Hematopoietic multipotent progenitor cell treated with erythropoietin and hydrocortisone succinate and interleukin-3 and kit ligand, for 15 days (in vitro differentiated cells): ENCODE measurements around the gene ZNF518A.
"Not testable (repeated sequence)": the region's sequence is repeated elsewhere in the genome, so short reads cannot be mapped to it uniquely, and the experiment has no call there.

ENCODE experiments used
- DNase-seq: peaks from one replicate; pipeline ENCODE4 v3.0.0-alpha.2; 2015; ENCODE audit warnings: low spot score

ZNF518A gene

DNA sequence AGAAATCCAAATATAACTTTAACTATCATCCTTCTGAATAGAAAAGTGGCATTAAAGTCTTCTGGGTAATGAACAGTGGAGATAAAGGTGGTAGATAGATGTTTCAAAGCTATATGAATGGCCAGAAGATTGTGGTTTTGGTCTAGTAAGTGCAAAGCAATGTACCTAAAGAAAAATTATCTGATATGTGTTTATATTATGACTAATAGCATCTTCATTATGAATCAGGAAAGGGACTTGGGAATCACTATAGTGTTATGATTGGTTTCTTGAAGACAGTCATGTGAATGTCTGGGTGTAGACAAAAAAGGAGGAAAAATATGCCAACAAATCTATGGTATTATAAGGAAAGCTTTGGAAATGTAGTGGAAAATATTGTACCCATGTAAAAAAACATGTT is 3.0 kb downstream of the ZNF518A start:
- DNase-seq, result no peak

GRCh38 chr10:96136810-96137209 is 6.7 kb downstream of the ZNF518A start:
- DNase-seq, result no peak

DNA sequence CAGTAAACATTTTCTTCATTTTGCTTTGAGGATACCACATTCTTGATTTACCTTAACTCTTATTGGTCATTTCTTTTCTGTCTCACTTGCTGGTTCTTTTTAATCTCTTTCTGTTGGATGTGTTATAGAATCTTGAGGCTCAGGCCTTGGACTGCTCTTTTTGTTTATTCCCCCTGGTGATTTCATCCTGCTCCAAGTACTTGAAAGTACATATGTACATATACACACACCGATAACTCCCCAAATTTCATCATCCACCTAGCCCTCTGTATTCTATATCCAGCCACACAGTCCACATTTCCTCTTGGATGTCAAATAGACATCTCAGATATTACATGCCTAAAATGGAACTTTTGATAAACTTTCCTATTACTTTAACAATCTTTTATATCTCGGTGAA is 7.5 kb downstream of the ZNF518A start:
- no peak for DNase-seq

- DNase-seq, result no peak
These were observed 8.0 kb downstream of the ZNF518A start for GRCh38 chr10:96138102-96138501.

DNA sequence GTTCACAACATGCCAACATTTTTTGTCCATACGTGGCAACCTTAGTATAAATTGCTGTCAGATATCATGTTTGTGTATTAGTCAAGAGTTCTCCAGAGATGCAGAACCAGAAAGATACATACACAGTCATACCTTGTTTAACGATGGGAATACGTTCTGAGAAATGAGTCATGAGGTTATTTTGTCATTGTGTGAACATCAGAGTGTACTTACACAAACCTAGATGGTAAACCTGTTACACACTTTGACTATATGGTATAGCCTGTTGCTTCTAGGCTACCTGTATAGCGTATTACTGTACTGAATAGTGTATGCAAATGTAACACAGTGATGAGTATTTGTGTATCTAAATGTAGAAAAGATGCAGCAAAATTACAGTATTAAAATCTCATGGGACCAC is 22.3 kb downstream of the ZNF518A start:
- DNase-seq, result no peak

DNA sequence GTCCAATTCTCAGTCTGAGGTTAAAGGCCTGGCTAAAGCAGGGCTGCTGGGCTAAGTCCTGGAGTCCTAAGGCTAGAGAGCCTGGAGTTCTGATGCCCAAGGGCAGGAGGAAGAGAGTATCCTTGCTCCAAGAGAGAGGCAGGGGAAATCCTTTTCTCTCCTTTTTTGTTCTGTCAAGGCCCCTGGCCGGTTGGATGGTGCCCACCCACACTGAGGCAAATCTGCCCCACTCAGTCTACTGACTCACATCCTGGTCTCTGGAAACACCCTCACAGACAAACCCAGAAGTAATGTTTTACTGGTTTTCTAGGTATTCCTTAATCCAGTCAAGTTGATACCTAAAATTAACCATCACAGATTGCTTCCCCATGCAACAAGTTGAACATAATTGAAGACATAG is 23.0 kb downstream of the ZNF518A start:
- no peak for DNase-seq

DNA sequence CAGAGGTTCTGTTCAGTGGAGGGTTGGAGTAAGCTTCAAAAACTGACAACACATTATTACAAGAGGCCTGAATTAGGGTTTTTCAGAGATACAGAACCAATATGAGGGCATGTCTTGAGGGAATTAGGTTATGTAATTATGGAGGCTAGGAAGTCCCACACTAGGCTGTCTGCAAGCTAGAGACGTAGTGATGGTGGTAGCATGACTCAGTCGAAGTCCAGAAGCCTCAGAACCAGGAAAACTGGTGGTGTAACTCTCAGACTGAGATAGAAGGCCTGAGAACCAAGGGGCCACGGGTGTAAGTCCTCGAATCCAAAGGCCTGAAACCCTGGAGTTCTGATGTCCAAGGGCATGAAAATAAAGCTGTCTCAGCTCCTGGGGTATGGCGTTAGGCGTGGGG is 35.6 kb downstream of the ZNF518A start:
- no peak for DNase-seq

DNA sequence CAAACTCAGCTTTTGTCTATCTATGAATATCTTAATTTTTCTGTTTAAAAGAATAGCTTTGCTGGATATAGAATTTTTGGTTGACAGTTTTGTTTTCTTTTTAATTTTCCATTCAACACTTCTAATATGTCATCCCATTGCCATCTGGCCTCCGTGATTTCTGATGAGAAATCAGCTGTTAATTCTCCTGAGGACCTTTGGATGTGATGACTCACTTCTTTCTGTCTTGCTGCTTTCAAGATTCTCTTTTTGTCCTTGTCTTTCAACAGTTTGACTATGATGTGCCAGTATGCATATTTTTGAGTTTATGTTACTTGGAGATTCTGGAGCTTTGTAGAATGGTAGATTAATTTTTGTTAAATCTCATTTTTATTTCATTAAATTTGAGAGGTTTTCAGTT is 38.4 kb downstream of the ZNF518A start:
- no peak for DNase-seq

DNA sequence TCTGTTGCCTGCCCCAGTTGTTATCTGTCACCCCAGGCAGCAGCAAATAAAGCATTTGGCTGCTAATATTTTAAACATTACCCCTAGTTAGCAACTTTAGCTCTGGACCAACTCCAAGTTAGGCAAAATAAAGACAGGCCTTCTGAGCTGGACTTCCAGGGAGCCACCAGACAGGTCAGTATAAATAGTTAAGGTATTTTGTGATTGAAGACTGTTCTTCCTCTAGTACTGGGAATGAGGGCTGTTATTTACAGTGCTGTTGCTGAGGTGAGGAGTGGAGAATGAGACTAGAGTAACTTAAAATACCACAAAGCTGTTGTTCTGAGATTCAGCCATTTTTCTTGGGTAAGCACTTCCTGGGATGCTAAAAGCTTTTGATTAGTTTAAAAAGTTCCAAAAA is 40.1 kb downstream of the ZNF518A start:
- no peak for DNase-seq

DNA sequence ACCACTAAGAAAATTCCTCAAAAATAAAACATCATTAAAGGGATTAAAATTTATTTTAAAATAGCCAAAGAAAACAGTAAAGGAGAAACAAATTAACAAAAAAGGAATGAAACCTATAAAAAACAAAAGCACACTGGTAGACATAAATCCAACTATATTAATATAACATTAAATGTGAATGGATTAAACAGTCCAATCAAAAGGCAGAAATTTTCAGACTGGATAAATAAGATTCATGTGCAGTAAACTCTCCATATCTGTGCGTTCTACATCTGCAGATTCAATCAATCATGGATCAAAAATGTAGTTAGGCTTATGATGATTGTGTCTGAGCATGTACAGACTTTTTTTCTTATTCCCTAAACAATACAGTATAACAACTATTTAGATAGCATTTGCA is 42.6 kb downstream of the ZNF518A start:
- DNase-seq, result no peak

DNA sequence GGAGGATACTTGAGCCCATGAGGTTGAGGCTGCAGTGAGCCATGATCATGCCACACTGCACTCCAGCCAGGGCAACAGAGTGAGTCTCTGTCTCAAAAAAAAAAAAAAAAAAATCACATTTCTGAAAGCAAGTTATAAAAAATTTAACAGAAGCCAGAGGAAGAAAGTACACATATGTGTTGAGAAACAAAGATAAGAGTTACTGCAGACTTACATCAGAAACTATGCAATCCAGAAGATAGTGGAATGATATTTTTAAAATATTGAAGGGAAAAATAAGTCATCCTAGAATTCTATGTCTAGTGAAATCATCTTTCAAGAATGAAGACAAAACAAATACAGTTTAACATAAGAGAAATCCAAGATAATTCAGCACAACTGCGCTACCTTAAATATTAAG is 46.9 kb downstream of the ZNF518A start:
- DNase-seq, result no peak

- no peak for DNase-seq
These were observed 58.3 kb downstream of the ZNF518A start for GRCh38 chr10:96188421-96188820.

DNA sequence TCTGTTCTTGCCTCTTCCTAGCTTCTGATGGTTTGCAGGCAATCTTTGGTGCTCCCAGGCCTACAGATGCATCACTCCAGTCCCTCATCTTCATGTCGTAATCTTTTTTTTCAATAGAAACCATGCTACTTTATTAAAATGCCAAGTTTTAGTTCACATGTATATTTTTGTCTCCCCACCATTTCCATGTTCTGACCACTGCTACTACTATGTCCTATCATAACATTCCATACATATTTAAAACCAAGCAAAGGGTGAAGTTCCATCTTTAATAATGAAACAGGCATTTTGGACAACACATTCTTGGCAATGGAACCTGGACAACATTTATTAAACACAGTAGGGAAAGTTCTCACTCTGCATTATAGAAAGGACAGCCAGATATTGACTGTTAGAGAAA is 58.8 kb downstream of the ZNF518A start:
- DNase-seq, result no peak

DNA sequence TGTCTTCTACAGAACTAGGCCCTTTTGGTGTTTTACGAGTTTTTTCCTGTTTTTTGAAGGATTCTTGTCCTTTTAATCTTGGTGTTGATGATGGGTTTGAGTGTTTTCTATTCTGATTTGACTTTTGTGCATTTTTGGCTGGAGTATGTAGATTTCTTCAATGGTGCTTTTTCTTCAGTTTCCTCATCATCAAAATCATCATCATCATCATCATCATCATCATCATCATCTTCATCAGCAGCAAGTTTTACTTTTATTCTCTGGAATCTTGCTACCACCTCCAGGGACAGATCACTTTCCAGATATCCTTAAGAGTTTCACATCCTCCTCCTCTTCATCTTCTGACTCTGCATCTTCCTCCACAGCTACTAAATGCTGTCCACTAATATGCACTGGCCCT is 59.4 kb downstream of the ZNF518A start:
- DNase-seq, result not testable (repeated sequence)

DNA sequence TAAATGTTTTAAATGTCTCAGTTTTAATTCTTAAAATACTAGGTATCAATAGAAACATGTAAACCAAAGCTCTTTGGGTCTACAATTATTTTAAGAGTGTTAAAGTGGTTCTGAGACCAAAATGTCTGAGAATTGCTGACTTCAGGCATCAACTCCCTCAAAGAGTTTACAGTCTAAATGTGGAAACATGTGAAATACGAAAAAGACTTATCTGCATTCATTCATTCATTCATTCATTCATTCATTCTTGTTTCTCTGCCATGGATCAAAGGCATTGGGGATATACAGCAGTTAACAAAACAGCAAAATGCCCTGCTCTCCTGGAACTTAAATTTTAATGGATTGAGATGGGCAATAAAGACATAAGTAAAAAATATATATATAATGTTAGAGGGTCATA is 71.4 kb downstream of the ZNF518A start:
- DNase-seq, result no peak

GRCh38 chr10:96205580-96205979 is 75.5 kb downstream of the ZNF518A start:
- no peak for DNase-seq

DNA sequence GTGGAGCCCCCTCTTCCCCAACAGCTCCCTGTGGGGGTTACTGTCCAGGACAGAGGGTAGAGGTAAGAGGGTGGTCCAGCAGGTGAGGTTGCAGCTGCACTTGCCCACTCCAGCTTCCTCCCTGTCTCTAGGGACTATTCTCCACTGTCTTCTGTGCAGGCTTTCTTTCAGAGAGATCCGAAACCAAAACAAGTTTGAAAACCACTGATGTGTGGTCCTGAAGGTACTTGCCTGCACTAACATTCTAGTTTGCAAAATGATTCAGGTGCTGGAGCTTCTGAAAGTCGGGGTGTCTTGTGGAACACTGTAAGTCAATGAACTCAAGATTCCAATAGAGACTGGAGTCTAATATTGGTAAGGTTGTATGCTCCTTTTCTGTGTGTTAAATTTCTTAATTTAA is 78.2 kb downstream of the ZNF518A start:
- no peak for DNase-seq

GRCh38 chr10:96208946-96209345 is 78.8 kb downstream of the ZNF518A start:
- no peak for DNase-seq

DNA sequence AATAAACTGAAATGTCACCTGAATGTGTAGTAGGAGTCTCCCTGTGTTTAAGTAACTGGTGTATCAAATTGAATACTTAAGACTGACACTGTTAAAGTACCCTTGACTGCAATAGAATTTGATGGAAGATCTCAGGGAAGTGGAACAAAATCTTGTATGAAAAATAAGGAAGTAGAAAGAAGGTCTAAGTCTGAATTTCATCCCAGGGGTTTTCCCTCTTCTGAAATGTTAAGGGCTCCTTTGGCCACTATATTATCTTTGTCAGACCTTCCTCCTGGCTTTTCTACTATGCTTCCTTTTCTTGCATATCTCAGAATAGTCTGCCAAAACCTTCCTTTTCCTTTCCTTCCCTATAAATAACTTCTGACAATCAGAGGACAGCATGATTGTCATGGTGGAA is 81.7 kb downstream of the ZNF518A start:
- DNase-seq, result no peak

GRCh38 chr10:96212911-96213310 is 82.8 kb downstream of the ZNF518A start:
- no peak for DNase-seq
